Endothelial cell of umbilical vein (primary cell): ENCODE data around the gene ARHGEF12.

Experiments used
- CTCF ChIP-seq, 2 donors: IDR thresholded peaks; 1 replicate in 1 of 2; 2 replicates in 1 of 2; pipeline ENCODE4 v1.5.1; 2011; ENCODE audit warnings: low read length in 2 of 2, mild to moderate bottlenecking in 2 of 2, moderate library complexity in 2 of 2, control low read depth in 1 of 2, inconsistent platforms in 1 of 2, low read depth in 1 of 2; ENCODE audit not compliant: insufficient read depth in 1 of 2; ENCODE audit errors: extremely low read depth in 1 of 2
- MAX ChIP-seq: IDR thresholded peaks from 2 replicates; pipeline ENCODE4 v1.6.1; 2011; ENCODE audit not compliant: insufficient read depth, insufficient read length

- TF ChIP-seq CTCF (IDR thresholded peaks at IDR 0.05; ENCODE audit: extremely low read depth in 1 of 2, insufficient read depth in 1 of 2, low read depth in 1 of 2, low read length in 2 of 2) (no peak), MAX (no peak)
Measured at GRCh38 chr11:120298461-120298860, 37.8 kb upstream of the ARHGEF12 start.
